HepG2 (cell line): ENCODE measurements around the gene MORC3. TPM values are rescaled to one million over a fixed set of nuclear protein-coding genes. Genes with fewer than 3 reads are reported as not detected.

Experiments used
- FOXJ3 ChIP-seq: sonication (generic); formaldehyde crosslinking; IDR thresholded peaks from 2 replicates; pipeline ENCODE4 v1.4.0; 2020; ENCODE audit warnings: missing genetic modification reagents, mild to moderate bottlenecking, borderline replicate concordance
- GLMP ChIP-seq: sonication (generic); formaldehyde crosslinking; IDR thresholded peaks from 2 replicates; pipeline ENCODE4 v1.9.0; 2021; ENCODE audit warnings: missing genetic modification reagents, mild to moderate bottlenecking, borderline replicate concordance
- HDAC6 ChIP-seq: fragments of 200-600 bp; sonication (generic); IDR thresholded peaks from 2 replicates; pipeline ENCODE4 v1.7.0; 2017; ENCODE audit warnings: mild to moderate bottlenecking, antibody characterized with exemption, low read length, low read depth
- HINFP ChIP-seq: sonication (generic); formaldehyde crosslinking; IDR thresholded peaks from 2 replicates; pipeline ENCODE4 v1.4.0; 2020; ENCODE audit warnings: low read depth, mild to moderate bottlenecking, missing genetic modification reagents
- JUND ChIP-seq: sonication (generic); formaldehyde crosslinking; IDR thresholded peaks from 2 replicates; pipeline ENCODE4 v1.8.0; 2022; ENCODE audit warnings: mild to moderate bottlenecking, missing genetic modification reagents
- KDM6A ChIP-seq: IDR thresholded peaks from 2 replicates; pipeline ENCODE4 v1.6.1; 2016; ENCODE audit warnings: low read depth
- MXD1 ChIP-seq: sonication (generic); formaldehyde crosslinking; IDR thresholded peaks from 2 replicates; pipeline ENCODE4 v1.4.0; 2020; ENCODE audit warnings: mild to moderate bottlenecking, missing genetic modification reagents
- PAF1 ChIP-seq: IDR thresholded peaks from 2 replicates; pipeline ENCODE4 v1.6.1; 2016; ENCODE audit warnings: missing genetic modification reagents, missing compliant biosample characterization
- PBX2 ChIP-seq: IDR thresholded peaks from 2 replicates; pipeline ENCODE4 v1.6.1; 2016; ENCODE audit warnings: control low read depth
- RNF219 ChIP-seq: sonication (generic); formaldehyde crosslinking; IDR thresholded peaks from 2 replicates; pipeline ENCODE4 v1.5.0; 2020; ENCODE audit warnings: mild to moderate bottlenecking, missing genetic modification reagents
- SALL1 ChIP-seq: sonication (generic); formaldehyde crosslinking; IDR thresholded peaks from 2 replicates; pipeline ENCODE4 v1.8.0; 2022; ENCODE audit warnings: mild to moderate bottlenecking, missing genetic modification reagents
- SRY ChIP-seq: sonication (generic); formaldehyde crosslinking; IDR thresholded peaks from 2 replicates; pipeline ENCODE4 v1.8.0; 2022; ENCODE audit warnings: mild to moderate bottlenecking, missing genetic modification reagents
- TFAP4 ChIP-seq: sonication (generic); IDR thresholded peaks from 2 replicates; pipeline ENCODE4 v1.6.1; 2016; ENCODE audit warnings: low read depth, borderline replicate concordance
- ZFP36L1 ChIP-seq: sonication (generic); formaldehyde crosslinking; IDR thresholded peaks from 2 replicates; pipeline ENCODE4 v1.8.0; 2022; ENCODE audit warnings: mild to moderate bottlenecking, missing genetic modification reagents, moderate library complexity
- ZNF335 ChIP-seq: sonication (generic); formaldehyde crosslinking; IDR thresholded peaks from 2 replicates; pipeline ENCODE4 v1.4.0; 2020; ENCODE audit warnings: missing genetic modification reagents
- ZNF687 ChIP-seq: sonication (generic); formaldehyde crosslinking; IDR thresholded peaks from 2 replicates; pipeline ENCODE4 v1.5.1; 2020; ENCODE audit warnings: mild to moderate bottlenecking, missing genetic modification reagents, moderate library complexity
- polyA plus RNA-seq, 8 experiments: library from polyadenylated mRNA; depleted of rRNA in 3 of 8; stranded (reverse) in 7 of 8; unstranded in 1 of 8; fragments of >200 nt; fragmentation: Illumina TruSeq in 4 of 8; extraction: Trizol in 4 of 8; gene quantifications; 2 replicates each; pipeline versions ENCODE4 v1.2.1 to v1.2.3, GENCODE V29; 2011 to 2016; ENCODE audit warnings: low read depth in 4 of 8, missing spikeins in 1 of 8, mixed read lengths in 1 of 8; ENCODE audit not compliant: insufficient read depth in 1 of 8
- total RNA-seq, 5 experiments: library from RNA; depleted of rRNA; stranded (reverse); fragments of >200 nt; fragmentation: Illumina TruSeq; extraction: Trizol; gene quantifications; 2 replicates each; pipeline ENCODE4 v1.2.3, GENCODE V29; 2016; ENCODE audit warnings: low read depth in 1 of 5

MORC3 gene
- total and polyA plus RNA-seq, 2 of the 13 experiments (the other 11 are each of a cell fraction or from before 2014, with no cell fraction given), result 12.9 to 19.5 TPM

GRCh38 chr21:36319767-36320420 lies at the start of gene MORC3 (continued):
- TF ChIP-seq PBX2, result no peak
- no peak for TF ChIP-seq KDM6A (CRISPR knock-in tag)
- no peak for TF ChIP-seq JUND (CRISPR knock-in tag)
- no peak for TF ChIP-seq HDAC6
- TF ChIP-seq FOXJ3 (CRISPR knock-in tag), result no peak
- no peak for TF ChIP-seq ZFP36L1
- TF ChIP-seq SALL1 (CRISPR knock-in tag), result peak; percentile 72
- no peak for TF ChIP-seq SRY (CRISPR knock-in tag)
- peak; percentile 91 for TF ChIP-seq ZNF687 (CRISPR knock-in tag)
- TF ChIP-seq MXD1 (CRISPR knock-in tag), result 0 out of 2 replicates have a peak, but pooled peaks have one; percentile 31
- TF ChIP-seq RNF219, result no peak
- TF ChIP-seq TFAP4, result peak; percentile 79; the same call in 1 of the 2 replicates
- TF ChIP-seq ZNF335, result no peak
- 0 out of 2 replicates have a peak, but pooled peaks have one; percentile 6 for TF ChIP-seq HINFP (CRISPR knock-in tag)
- no peak for TF ChIP-seq PAF1
- no peak for TF ChIP-seq GLMP (CRISPR knock-in tag)
